Activated T-helper 1 cell treated with Interleukin-2 at 50 U/mL for 16 hours (primary cell): ENCODE measurements around the gene ROPN1.

Experiments
- DNase-seq: peaks from one replicate; pipeline ENCODE4 v3.0.0-alpha.2; 2020; ENCODE audit warnings: low read depth

ROPN1 gene

DNA sequence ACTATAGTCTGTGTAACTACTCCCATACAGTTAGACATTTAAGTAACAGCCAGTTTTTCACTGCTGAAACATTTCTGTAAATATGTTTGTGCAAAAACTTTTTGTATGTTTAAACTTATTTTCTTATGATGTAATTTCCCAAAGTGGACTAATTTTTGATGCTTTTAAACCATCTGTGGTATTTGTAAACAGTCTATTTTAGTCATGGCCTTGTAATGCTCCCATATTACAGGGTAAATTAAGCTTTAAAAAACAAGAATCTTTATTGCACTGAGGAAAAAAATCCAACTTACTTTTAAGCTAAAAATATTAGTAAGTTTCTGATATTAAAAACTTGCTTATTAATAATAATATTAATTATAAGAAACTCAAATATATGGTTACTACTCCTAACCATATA is 44.4 kb downstream of the ROPN1 start:
- DNase-seq: no peak

- DNase-seq: no peak
Observed at GRCh38 chr3:123941542-123941941, 50.4 kb downstream of the ROPN1 start.

- DNase-seq: no peak
Observed at GRCh38 chr3:123941121-123941520, 50.8 kb downstream of the ROPN1 start.

GRCh38 chr3:123939706-123940105 is 52.2 kb downstream of the ROPN1 start:
- DNase-seq: no peak

DNA sequence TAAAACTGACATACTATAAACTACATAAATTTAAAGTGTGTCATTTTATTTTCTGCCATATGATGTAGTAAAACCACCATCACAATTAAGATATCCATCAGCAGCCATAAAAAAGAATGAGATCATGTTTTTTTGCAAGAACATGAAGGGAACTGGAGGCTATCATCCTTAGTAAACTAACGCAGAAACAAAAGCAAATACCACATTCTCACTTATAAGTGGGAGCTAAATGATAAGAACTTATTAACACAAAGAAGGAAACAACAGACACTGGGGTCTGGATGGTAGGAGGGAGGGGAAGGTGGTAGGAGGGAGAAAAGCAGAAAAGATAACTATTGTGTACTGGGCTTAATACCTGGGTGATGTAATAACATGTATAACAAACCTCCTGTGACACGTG is 55.5 kb downstream of the ROPN1 start:
- no peak for DNase-seq

DNA sequence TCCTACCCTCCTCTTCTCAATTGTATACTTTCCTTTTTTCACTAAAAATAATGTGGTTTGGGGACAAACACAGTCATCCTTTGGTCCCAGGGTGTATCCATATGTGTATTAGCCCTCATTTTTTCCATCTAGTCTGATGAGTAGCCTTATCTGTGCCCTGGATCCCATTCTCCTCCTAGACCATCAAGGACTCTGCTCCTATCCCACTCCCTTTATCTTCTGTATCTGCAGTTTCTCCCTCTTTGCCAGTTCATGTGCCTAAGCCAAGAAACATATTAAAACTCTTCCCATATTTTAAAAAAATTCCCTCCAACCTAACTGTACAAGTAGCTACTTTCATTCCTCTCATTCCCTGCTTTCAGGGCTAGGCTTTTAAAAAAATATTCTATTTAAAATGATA is 56.1 kb downstream of the ROPN1 start:
- DNase-seq: no peak

GRCh38 chr3:123934250-123934649 is 57.7 kb downstream of the ROPN1 start:
- DNase-seq: no peak

DNA sequence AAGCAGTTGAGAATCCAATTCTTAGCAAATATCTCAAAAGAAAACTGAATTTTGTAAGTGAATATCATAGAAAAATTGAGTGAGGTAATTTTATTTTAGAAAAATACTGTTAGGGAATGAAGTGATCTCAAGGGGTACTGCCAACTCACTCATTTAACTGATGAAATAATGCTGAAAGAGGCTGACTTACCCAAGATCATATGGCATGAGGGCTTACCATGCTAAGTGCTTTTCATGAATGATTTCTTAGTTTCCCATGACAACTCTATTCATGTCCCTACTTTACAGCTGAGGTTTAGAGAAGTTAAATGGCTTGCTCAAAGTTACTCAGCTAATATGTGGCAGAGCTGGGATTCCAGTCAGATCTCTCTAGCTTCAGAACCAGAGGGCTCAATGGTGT is 61.5 kb downstream of the ROPN1 start:
- no peak for DNase-seq

DNA sequence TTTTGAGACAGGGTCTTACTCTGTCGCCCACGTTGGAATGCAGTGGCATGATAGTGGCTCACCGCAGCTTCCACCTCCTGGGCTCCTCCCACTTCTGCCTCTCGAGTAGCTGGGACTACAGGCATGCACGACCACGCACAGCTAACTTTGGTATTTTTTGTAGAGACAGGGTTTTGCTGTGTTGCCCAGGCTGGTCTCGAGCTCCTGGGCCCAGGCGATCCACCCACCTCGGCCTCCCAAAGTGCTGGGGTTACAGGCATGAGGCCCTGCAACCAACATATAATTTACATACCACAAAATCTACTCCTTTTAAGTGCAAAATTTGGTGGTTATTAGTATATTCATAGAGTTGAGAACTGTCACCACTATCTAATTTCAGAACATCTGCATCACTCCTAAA is 62.6 kb downstream of the ROPN1 start:
- DNase-seq: no peak

- DNase-seq: no peak
Observed at GRCh38 chr3:123926396-123926795, 65.5 kb downstream of the ROPN1 start.

DNA sequence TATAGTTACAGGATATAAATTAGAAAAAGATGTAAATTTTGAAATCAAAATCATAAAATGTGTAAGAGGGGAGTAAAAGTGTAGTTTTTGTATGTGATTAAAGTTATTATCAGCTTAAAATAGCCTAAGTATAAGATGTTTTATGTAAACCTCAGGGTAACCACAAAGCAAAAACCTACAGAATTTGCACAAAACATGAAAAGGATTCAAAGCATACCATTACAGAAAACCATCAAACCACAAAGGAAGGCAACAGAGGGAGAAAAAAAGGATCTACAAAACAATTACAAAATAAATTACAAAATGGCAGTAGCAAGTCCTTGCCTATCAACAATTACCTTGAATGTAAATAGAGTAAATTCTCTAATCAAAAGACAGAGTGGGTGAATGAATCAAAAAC is 71.1 kb downstream of the ROPN1 start:
- no peak for DNase-seq

DNA sequence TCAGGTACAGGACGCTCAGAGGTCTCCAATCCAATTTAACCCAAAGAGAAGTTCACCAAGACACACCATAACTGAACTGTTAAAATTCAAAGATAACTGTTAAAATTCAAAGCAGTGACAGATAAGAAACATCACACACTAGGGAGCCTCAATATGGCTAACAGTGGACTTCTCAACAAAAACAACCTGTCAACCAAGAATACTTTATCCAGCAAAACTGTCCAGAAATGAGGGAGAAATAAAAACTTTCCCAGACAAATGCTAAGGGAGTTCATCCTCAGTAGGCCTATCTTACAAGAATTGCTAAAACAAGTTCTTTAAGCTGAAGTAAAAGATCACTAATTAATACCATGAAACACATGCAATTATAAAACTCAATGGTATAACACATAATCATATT is 71.5 kb downstream of the ROPN1 start:
- DNase-seq: no peak

DNA sequence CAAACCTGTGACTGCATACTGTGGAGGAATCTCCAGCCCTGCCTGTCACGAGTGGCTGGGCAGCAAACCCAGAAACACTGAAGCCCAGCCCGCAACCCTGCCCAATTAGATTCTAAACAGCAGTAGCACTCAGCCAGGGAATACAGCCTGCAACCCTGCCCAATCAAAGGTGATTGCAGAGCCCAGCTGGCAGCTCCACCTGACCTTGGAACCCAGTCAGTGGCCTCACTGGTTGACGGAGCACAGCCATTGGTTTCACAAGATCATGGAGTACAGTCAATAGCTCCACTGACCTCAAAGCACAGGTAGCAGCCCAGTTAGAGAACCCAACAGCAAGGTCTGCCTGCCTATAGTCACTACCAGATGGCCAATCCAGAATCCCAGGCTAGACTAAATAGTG is 72.6 kb downstream of the ROPN1 start:
- DNase-seq: no peak
